ENCODE measurements around the gene RASSF5.

RASSF5 gene

DNA sequence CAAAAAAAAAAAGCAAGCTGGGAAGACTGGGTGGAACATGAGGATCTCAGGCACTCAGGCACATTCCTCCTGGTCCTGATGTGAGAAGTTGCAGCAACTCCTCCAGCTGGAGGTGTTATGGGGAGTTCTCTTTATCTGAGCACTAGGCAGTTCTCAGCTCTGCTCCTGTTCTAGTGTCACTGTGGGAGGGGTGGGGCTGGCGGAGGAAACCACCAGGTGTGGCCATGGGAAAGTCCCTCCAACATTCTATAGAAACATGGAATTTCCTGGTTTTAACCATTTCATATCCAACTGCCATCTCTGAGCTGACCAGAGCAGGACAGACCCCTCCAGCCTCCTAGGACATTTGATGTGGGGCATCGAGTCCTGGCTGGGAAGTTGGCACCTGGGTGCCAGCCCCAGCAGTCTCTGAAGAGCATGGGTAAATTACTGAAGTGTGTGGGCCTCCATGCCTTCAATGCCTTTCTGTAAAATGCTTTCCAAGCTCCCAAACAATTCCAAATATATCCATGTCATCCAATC is 37.9 kb upstream of the RASSF5 start:
- POLR2A ChIA-PET, result interaction anchor here (1.7 kb wide), 1 partner anchor 10 kb away, joined by 11 read pairs; no protein-coding TSS in a partner anchor
- no peak for DNase-seq (ENCODE audit: low read depth, low spot score)
- H3K4me3 ChIP-seq (ENCODE audit: low read depth, low read length), result peak overlapping the region; percentile 93
- CTCF ChIA-PET, result interaction anchor here (0.8 to 5.4 kb wide), 11 partner anchors 9 to 513 kb away, joined by 3 to 83 read pairs (median 4); no protein-coding TSS in a partner anchor
- TF ChIP-seq, protein P1, sequence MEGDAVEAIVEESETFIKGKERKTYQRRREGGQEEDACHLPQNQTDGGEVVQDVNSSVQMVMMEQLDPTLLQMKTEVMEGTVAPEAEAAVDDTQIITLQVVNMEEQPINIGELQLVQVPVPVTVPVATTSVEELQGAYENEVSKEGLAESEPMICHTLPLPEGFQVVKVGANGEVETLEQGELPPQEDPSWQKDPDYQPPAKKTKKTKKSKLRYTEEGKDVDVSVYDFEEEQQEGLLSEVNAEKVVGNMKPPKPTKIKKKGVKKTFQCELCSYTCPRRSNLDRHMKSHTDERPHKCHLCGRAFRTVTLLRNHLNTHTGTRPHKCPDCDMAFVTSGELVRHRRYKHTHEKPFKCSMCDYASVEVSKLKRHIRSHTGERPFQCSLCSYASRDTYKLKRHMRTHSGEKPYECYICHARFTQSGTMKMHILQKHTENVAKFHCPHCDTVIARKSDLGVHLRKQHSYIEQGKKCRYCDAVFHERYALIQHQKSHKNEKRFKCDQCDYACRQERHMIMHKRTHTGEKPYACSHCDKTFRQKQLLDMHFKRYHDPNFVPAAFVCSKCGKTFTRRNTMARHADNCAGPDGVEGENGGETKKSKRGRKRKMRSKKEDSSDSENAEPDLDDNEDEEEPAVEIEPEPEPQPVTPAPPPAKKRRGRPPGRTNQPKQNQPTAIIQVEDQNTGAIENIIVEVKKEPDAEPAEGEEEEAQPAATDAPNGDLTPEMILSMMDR (IDR thresholded peaks at IDR 0.05; ENCODE audit: insufficient read depth, low read length, missing control alignments), result no peak

- no peak for DNase-seq (ENCODE audit: low read depth, low spot score)
- TF ChIP-seq, protein P1 (IDR thresholded peaks at IDR 0.05; ENCODE audit: insufficient read depth, low read length, missing control alignments), result peak; percentile 54
- CTCF ChIA-PET, result interaction anchor here (0.7 to 5.4 kb wide), 17 partner anchors 8 to 513 kb away, joined by 3 to 83 read pairs (median 4); partner anchors contain the start of gene RASSF5
- POLR2A ChIA-PET, result interaction anchor here (1.3 to 1.7 kb wide), 2 partner anchors 9 to 165 kb away, joined by 4 to 11 read pairs; partner anchors contain the start of gene DYRK3
- H3K4me3 ChIP-seq (ENCODE audit: low read depth, low read length), result peak within 1 kb of the TSS; percentile 93
Measured at GRCh38 chr1:206469933-206470691, 37.2 kb upstream of the RASSF5 start, which contains the start of gene IKBKE. TSS of gene IKBKE (plus strand) at chr1:206470476. CDS start at chr1:206473228, 2,752 bp downstream.

- TF ChIP-seq, protein P1 (IDR thresholded peaks at IDR 0.05; ENCODE audit: insufficient read depth, low read length, missing control alignments), result no peak
- CTCF ChIA-PET, result interaction anchor here (0.7 to 5.4 kb wide), 16 partner anchors 7 to 512 kb away, joined by 3 to 83 read pairs (median 4); partner anchors contain the start of gene RASSF5
- H3K4me3 ChIP-seq (ENCODE audit: low read depth, low read length), result peak overlapping the region; percentile 93
- no peak for DNase-seq (ENCODE audit: low read depth, low spot score)
- POLR2A ChIA-PET, result interaction anchor here (1.3 to 1.7 kb wide), 2 partner anchors 9 to 165 kb away, joined by 4 to 11 read pairs; partner anchors contain the start of gene DYRK3
Measured at GRCh38 chr1:206470692-206471414, 36.5 kb upstream of the RASSF5 start.

GRCh38 chr1:206471415-206471801 is 35.9 kb upstream of the RASSF5 start:
- DNase-seq (ENCODE audit: low read depth, low spot score), result no peak
- ChIA-PET POLR2A (no interaction called here), CTCF (interaction anchor here (0.8 to 5.4 kb wide), 10 partner anchors 10 to 193 kb away, joined by 3 to 83 read pairs (median 4); partner anchors contain the start of gene RASSF5)
- peak overlapping the region; percentile 93 for H3K4me3 ChIP-seq (ENCODE audit: low read depth, low read length)
- TF ChIP-seq, protein P1 (IDR thresholded peaks at IDR 0.05; ENCODE audit: insufficient read depth, low read length, missing control alignments), result no peak

- ChIA-PET POLR2A (no interaction called here), CTCF (interaction anchor here (0.7 to 5.4 kb wide), 7 partner anchors 9 to 192 kb away, joined by 3 to 83 read pairs (median 8); partner anchors contain the start of gene RASSF5)
- TF ChIP-seq, protein P1 (IDR thresholded peaks at IDR 0.05; ENCODE audit: insufficient read depth, low read length, missing control alignments), result no peak
- no peak for DNase-seq (ENCODE audit: low read depth, low spot score)
- H3K4me3 ChIP-seq (ENCODE audit: low read depth, low read length), result no peak overlapping the region
Measured at GRCh38 chr1:206472024-206472423, 35.3 kb upstream of the RASSF5 start.

Data from AG04449 (cell line).